GM12801 (cell line): ENCODE measurements around the gene TRIO.

Experiments used
- TF ChIP-seq, protein P1 (sequence below): IDR thresholded peaks from one replicate; pipeline ENCODE4 v1.5.1; 2011; ENCODE audit warnings: control low read depth; ENCODE audit not compliant: insufficient read length; ENCODE audit errors: extremely low read depth

Gene TRIO

DNA sequence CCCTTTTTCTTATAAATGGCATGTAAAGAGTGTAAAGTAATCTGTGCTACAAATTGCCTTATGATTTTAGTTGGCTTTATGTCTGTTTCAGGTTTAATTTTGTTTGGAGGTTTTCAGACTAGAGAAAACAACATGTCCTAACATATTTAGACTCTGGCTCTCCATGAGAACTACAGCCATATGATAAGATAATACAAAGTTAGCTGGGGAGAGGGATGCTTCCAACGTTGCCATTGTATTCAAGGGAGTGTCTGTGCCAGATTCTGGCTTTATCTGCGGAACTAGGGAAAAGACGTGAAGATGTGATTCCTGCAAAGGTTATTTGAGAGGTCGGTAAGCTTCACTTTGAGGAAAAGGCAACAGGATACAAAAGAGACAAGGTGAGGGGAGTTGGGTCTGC is 298.5 kb downstream of the TRIO start:
- TF ChIP-seq, protein P1, sequence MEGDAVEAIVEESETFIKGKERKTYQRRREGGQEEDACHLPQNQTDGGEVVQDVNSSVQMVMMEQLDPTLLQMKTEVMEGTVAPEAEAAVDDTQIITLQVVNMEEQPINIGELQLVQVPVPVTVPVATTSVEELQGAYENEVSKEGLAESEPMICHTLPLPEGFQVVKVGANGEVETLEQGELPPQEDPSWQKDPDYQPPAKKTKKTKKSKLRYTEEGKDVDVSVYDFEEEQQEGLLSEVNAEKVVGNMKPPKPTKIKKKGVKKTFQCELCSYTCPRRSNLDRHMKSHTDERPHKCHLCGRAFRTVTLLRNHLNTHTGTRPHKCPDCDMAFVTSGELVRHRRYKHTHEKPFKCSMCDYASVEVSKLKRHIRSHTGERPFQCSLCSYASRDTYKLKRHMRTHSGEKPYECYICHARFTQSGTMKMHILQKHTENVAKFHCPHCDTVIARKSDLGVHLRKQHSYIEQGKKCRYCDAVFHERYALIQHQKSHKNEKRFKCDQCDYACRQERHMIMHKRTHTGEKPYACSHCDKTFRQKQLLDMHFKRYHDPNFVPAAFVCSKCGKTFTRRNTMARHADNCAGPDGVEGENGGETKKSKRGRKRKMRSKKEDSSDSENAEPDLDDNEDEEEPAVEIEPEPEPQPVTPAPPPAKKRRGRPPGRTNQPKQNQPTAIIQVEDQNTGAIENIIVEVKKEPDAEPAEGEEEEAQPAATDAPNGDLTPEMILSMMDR: no peak

DNA sequence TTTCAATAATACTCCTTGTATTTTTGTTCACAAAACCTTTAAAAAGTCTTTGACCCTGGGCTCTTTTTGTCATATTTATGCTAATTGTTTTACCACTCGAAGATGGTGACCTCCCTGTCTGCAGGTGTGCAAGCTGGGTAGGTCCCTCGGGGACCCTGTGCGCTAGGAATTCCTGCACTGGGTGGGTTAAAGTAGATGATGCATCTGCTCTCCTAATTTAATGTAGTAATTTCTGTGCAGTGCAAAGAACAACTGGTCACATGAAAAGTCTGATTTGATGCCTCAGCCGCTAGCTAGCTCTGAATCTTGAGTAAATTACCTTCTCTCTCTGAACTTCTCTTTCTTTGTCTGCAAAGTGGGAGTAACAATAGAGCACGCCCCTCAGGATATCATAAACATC is 299.4 kb downstream of the TRIO start:
- TF ChIP-seq, protein P1: no peak

DNA sequence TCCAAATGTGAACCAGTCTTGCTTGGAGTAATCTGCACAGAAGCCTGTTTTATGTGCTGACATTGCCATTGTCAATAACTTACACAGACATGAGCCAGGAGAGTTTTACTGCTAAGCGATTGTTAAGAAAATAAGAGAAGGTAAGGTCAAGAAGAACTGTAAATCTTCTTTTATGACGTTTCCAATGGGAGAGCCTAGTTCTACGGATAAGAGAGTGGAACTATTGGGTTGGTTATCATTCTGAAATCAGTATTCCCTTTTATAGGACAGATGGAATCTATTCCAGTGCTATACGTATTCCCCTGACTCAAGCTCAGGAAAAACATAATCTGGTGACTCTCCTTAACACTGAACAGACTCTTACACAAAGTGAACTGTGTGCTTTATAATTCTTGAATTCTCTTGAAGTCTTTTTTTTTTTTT is 300.5 kb downstream of the TRIO start:
- TF ChIP-seq, protein P1: no peak

DNA sequence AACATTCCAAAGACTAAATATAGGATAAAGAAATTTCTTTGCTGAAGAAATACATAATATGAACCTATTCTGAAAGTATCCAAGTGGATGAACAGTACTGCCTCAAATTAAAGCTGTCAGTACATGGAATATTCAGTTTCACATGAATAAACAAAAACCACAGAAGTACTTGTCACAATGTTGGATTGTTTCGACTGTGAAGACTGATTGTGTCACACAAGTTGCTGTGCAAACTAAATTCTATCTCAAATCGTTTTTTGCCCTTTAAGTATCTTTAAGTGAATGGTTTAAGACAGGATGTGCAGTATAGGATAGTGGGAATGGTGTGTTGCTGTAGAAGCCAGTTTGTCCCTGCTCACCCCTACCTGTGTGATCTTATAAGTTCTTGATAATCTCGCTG is 301.0 kb downstream of the TRIO start:
- TF ChIP-seq, protein P1: no peak

DNA sequence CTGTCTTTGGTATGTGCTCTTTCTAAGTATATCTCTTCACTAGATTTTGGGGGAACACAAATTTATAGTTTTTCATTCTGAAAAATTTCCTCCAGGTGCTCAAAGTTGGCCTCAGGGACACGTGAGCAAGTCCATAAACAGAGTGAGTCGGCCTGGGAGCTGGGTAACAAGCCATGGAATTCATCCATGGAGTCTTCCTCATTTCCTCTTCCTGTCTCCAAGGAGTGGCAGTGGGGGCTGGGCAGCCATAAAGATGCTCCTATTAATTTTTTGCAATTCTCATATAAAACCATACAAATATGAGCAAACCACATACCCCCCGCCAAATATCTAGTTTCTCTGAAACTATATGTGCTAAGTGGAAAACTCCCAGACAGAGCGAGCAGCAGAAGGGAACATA is 301.9 kb downstream of the TRIO start:
- TF ChIP-seq, protein P1: no peak

DNA sequence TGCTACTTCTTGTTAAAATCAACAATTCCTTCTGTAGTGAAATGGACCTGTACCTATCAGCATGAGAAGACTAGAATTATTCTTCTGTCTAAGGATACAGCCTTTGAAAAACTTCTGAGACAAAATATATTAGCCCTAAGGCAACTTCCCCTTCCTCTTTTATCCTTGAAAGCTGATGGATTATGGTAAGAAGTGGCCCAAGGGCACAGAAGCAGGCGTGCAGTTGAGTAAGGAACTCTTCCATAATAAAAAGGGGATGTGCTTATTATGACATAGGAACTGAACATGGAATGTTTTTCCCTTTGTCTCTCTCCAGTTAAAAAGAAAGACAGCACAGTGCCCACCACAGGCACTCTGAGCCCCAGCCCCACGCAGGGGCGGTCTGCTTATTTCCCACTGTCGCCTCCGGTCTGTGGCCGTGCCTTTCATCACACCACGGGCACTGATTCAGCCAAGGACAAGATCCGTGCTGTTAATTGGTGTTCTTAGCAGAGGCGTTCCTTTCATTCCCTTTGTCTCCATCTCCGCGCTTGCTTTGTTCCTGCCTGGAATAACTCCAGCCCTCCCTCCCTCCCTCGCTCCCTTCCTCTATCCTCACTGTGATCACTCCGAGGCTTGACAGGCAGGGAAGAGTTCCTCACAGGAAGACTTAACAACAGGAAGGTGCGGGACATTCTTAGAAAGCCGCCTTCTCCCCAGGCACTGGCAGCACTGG is 302.6 kb downstream of the TRIO start:
- TF ChIP-seq, protein P1: no peak

DNA sequence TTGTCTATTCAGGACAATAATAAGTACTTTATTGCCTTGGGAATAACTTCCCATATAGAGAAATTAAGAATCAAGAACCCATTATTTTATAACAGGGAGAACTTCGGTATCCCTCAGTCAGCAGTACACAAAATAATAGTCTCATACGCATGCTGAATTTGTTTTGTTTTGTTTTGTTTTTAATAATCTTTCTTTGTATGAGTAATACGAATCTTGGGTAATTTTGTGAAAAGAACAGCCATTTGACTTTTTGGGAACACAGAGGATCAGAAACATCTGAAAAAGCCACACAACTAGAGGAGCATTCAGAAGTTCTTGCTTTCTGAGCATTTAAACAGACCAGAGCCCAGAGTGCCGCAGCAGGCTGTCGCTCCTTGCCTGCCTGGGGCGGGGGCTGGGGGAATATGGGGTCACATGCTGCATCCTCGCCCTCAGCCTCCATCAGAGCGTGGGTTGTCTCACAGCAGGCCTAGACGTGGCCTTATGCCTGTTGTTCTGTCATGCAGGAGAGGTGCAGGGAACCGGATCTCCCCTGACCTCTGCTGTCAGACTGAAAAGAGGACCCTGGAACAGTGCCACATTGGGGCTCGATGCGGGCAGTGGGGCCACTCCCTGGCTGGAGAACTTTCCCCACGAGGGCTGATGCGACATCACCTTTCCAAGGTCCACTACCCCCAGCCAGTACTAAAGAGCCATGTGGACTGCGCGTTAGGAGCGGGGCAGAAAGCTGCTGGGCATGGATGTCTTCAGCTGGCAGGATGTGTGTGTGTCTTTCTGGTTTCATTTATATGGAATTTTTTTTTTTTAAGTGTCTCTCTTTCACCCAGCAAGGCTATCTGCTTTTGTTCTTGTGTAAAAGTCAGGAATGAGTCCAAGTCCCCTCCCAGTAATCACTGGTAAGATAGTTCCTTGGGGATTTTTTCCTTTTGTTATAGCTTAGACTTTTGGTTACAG is 305.1 kb downstream of the TRIO start:
- TF ChIP-seq, protein P1: no peak
